ENCODE data around the gene CD81.

Gene CD81

DNA sequence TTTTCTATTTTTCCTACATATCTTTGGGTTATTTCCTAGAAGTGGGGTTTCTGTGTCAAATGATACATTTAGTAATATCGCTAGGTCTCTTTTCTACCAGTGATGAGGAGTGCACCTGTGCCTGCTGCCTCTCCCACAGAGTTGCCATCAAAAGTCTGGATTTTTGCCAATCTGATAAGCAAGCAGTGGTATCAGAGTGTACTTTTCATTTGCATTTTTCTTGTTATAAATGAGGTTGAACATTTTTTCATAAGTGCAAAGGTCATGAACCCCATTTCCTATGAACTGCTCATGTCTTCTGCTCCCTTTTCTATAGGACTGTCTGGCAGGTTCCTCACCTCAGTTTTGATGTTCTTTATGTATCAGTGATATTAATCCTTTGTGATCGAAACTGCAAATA is 65.5 kb downstream of the CD81 start:
- no peak for DNase-seq

DNA sequence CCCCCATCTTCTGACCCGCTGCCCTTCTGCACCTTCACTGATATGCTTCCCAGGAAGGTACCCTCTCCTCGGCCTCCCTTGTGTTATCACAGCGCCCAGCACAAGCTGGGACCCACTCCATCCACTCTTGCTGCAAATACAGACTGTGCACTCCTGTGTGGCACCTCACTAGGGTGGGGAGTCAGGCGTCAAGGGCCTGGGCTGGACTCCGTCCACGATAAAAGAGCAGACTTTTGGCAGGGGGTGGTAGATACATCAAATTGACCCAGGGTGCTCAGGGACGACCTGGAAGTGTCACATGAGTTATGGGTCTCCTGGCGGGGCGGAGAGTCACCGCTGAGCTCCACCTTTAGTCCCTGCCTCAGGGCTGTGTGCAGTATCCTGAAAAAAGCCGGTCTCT is 66.3 kb downstream of the CD81 start:
- DNase-seq, result no peak

DNA sequence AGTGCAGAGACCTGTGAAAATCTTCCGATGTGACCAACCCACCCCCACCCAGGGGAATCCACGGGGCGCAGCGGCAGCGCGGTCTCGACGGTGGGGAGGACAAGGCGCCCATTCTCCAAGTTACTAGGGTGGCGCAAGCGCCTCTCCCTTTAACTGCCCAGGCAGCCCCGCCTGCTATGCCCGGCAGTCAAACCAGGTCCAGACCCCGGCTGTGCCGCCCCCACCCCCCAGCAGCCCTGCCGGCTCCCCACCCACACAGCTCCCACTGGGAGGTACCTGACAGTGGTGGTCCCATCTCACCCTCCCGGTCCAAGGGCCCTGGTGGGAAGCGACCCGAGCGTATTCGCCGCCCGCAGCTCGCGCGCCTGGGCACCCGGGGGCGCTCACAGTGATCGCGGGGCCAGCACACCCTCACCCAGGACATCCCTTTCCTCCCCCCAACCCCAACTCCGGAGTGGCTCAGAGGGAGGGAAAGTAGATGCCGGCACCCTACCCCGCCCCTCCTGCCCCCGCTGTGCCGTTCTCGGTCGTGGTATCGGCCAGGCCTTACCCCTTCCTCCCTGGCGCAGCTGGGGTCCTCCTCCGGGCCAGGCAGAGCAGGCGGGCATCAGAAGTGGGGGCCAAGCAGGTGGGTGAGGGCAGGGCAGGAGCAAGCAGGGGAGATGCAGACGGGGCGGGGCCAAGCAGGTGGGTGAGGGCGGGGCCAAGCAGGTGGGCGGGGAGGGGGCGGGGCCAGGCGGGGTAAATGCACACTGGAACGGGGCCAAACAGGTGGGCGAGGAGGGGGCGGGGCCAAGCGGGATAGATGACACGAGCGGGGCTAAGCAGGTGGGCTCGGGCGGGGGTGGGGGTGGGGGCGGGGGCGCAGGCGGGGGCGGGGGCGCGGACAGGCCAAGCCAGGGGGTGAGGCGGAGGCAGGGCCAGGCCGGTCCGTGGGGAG is 67.0 kb downstream of the CD81 start, which contains the start of gene TRPM5:
TSS of gene TRPM5 (minus strand) at position 634 of the 940 bp plus-strand sequence. CDS start 21,478 bp downstream, outside the sequence.
- no peak for DNase-seq

GRCh38 chr11:2444821-2445745 is 68.0 kb downstream of the CD81 start, which contains the start of gene KCNQ1:
KCNQ1 (plus strand) TSS chr11:2445008; CDS start chr11:2445099, 91 bp downstream.
- no peak for DNase-seq

DNA sequence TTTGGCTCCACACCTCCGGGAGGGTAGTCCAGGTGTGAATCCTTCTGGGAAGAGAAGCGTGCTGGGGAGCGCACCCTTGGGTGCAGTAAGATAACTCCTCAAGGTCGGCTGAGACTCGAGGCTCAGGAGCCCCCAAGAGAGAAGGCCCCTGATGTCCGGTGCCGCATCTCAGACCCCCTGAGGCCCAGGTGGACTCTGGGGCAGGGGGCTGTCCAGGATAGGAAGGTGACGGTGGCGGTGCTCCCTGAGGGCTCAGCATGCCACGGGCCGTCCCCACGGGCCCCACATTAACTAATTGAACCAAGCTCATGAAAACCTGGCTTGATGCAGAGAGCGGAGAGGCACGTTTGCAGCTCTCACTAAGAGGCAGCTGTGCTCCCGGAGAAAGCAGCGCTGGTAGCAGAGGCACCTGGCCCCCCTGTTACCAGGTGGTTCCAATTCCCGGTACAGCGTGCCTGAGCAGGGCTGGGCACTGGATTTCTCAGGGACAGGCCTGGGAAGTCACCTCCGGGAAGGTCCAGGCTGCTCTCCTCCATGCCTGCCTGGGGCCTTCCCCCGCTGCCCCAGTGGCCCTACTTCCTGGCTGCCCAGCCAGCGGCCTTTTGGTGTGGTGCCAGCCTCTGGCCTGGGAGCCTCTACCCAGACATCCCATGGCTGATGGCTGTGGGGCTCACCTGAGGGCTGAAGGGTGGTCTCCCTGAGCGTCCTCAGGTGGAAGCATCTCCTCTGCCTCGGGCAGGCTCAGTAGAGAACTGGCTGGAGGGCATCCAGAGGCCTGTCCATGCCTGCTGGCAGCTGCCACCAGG is 68.8 kb downstream of the CD81 start:
- no peak for DNase-seq

- no peak for DNase-seq
Measured at GRCh38 chr11:2446590-2447252, 69.6 kb downstream of the CD81 start.
